ENCODE measurements around the gene GALNT2.

The GALNT2 gene

GRCh38 chr1:230050973-230051735 lies 15.9 kb upstream of the GALNT2 start:
- H3K4me3 ChIP-seq (ENCODE audit: low read depth, low read length), result no peak overlapping the region
- H3K79me2 ChIP-seq (ENCODE audit: control insufficient read depth, insufficient read depth, low read length, unreplicated experiment), result no peaks in the 10 kb centered on the region
- no peaks in the 10 kb centered on the region for H3K4me1 ChIP-seq (ENCODE audit: control insufficient read depth, insufficient read depth, low read length, unreplicated experiment)
- no peak overlapping the region for H2AFZ ChIP-seq (ENCODE audit: low read length, unreplicated experiment)
- H3K27ac ChIP-seq (ENCODE audit: low read depth, low read length), result no peak overlapping the region
- H3K36me3 ChIP-seq (ENCODE audit: insufficient read depth, low read length), result no peaks in the 10 kb centered on the region
- peaks cover 32% of the 10 kb centered on the region for H3K27me3 ChIP-seq (ENCODE audit: insufficient read depth, low read length)

- Histone ChIP-seq H3K79me2 (ENCODE audit: control insufficient read depth, insufficient read depth, low read length, unreplicated experiment) (no peaks in the 10 kb centered on the region), H3K27ac (ENCODE audit: low read depth, low read length) (no peak overlapping the region), H3K4me3 (ENCODE audit: low read depth, low read length) (no peak overlapping the region)
These were observed 15.0 kb upstream of the GALNT2 start for GRCh38 chr1:230052018-230052417.

GRCh38 chr1:230052665-230053064 lies 14.4 kb upstream of the GALNT2 start:
- no peak overlapping the region for H3K4me3 ChIP-seq (ENCODE audit: low read depth, low read length)
- H3K27ac ChIP-seq (ENCODE audit: low read depth, low read length), result no peak overlapping the region
- H3K36me3 ChIP-seq (ENCODE audit: insufficient read depth, low read length), result no peaks in the 10 kb centered on the region
- no peaks in the 10 kb centered on the region for H3K4me1 ChIP-seq (ENCODE audit: control insufficient read depth, insufficient read depth, low read length, unreplicated experiment)
- no peaks in the 10 kb centered on the region for H3K79me2 ChIP-seq (ENCODE audit: control insufficient read depth, insufficient read depth, low read length, unreplicated experiment)
- H3K27me3 ChIP-seq (ENCODE audit: insufficient read depth, low read length), result peaks cover 31% of the 10 kb centered on the region
- no peak overlapping the region for H2AFZ ChIP-seq (ENCODE audit: low read length, unreplicated experiment)

More at GRCh38 chr1:230052018-230052417, 15.0 kb upstream of the GALNT2 start:
- peaks cover 31% of the 10 kb centered on the region for H3K27me3 ChIP-seq (ENCODE audit: insufficient read depth, low read length)
- no peaks in the 10 kb centered on the region for H3K4me1 ChIP-seq (ENCODE audit: control insufficient read depth, insufficient read depth, low read length, unreplicated experiment)
- H3K36me3 ChIP-seq (ENCODE audit: insufficient read depth, low read length), result no peaks in the 10 kb centered on the region
- no peak overlapping the region for H2AFZ ChIP-seq (ENCODE audit: low read length, unreplicated experiment)

- Histone ChIP-seq H3K36me3 (ENCODE audit: insufficient read depth, low read length) (no peaks in the 10 kb centered on the region), H3K27ac (ENCODE audit: low read depth, low read length) (no peak overlapping the region), H2AFZ (ENCODE audit: low read length, unreplicated experiment) (no peak overlapping the region), H3K4me1 (ENCODE audit: control insufficient read depth, insufficient read depth, low read length, unreplicated experiment) (no peaks in the 10 kb centered on the region), H3K27me3 (ENCODE audit: insufficient read depth, low read length) (peaks cover 30% of the 10 kb centered on the region), H3K4me3 (ENCODE audit: low read depth, low read length) (no peak overlapping the region), H3K79me2 (ENCODE audit: control insufficient read depth, insufficient read depth, low read length, unreplicated experiment) (no peaks in the 10 kb centered on the region)
These were observed 12.8 kb upstream of the GALNT2 start for GRCh38 chr1:230054092-230054749.

GRCh38 chr1:230056098-230056497 lies 10.9 kb upstream of the GALNT2 start:
- Histone ChIP-seq H3K36me3 (ENCODE audit: insufficient read depth, low read length) (no peaks in the 10 kb centered on the region), H2AFZ (ENCODE audit: low read length, unreplicated experiment) (no peak overlapping the region), H3K79me2 (ENCODE audit: control insufficient read depth, insufficient read depth, low read length, unreplicated experiment) (no peaks in the 10 kb centered on the region)

GRCh38 chr1:230057100-230057499 lies 9.9 kb upstream of the GALNT2 start:
- Histone ChIP-seq H3K27ac (ENCODE audit: low read depth, low read length) (no peak overlapping the region), H3K4me3 (ENCODE audit: low read depth, low read length) (no peak overlapping the region), H3K27me3 (ENCODE audit: insufficient read depth, low read length) (peaks cover 40% of the 10 kb centered on the region), H3K4me1 (ENCODE audit: control insufficient read depth, insufficient read depth, low read length, unreplicated experiment) (no peaks in the 10 kb centered on the region), H2AFZ (ENCODE audit: low read length, unreplicated experiment) (no peak overlapping the region), H3K79me2 (ENCODE audit: control insufficient read depth, insufficient read depth, low read length, unreplicated experiment) (no peaks in the 10 kb centered on the region), H3K36me3 (ENCODE audit: insufficient read depth, low read length) (no peaks in the 10 kb centered on the region)

More at GRCh38 chr1:230056098-230056497, 10.9 kb upstream of the GALNT2 start:
- H3K4me3 ChIP-seq (ENCODE audit: low read depth, low read length), result no peak overlapping the region
- peaks cover 40% of the 10 kb centered on the region for H3K27me3 ChIP-seq (ENCODE audit: insufficient read depth, low read length)
- no peaks in the 10 kb centered on the region for H3K4me1 ChIP-seq (ENCODE audit: control insufficient read depth, insufficient read depth, low read length, unreplicated experiment)
- H3K27ac ChIP-seq (ENCODE audit: low read depth, low read length), result no peak overlapping the region

- H3K27me3 ChIP-seq (ENCODE audit: insufficient read depth, low read length), result peaks cover 36% of the 10 kb centered on the region
- H3K4me1 ChIP-seq (ENCODE audit: control insufficient read depth, insufficient read depth, low read length, unreplicated experiment), result no peaks in the 10 kb centered on the region
- no peak overlapping the region for H2AFZ ChIP-seq (ENCODE audit: low read length, unreplicated experiment)
- H3K79me2 ChIP-seq (ENCODE audit: control insufficient read depth, insufficient read depth, low read length, unreplicated experiment), result no peaks in the 10 kb centered on the region
- H3K27ac ChIP-seq (ENCODE audit: low read depth, low read length), result no peak overlapping the region
- H3K36me3 ChIP-seq (ENCODE audit: insufficient read depth, low read length), result no peaks in the 10 kb centered on the region
- no peak overlapping the region for H3K4me3 ChIP-seq (ENCODE audit: low read depth, low read length)
These were observed 9.1 kb upstream of the GALNT2 start for GRCh38 chr1:230057681-230058565.

GRCh38 chr1:230058626-230059025 lies 8.4 kb upstream of the GALNT2 start:
- no peaks in the 10 kb centered on the region for H3K79me2 ChIP-seq (ENCODE audit: control insufficient read depth, insufficient read depth, low read length, unreplicated experiment)
- H3K36me3 ChIP-seq (ENCODE audit: insufficient read depth, low read length), result no peaks in the 10 kb centered on the region
- H3K27ac ChIP-seq (ENCODE audit: low read depth, low read length), result no peak overlapping the region
- H2AFZ ChIP-seq (ENCODE audit: low read length, unreplicated experiment), result no peak overlapping the region
- peaks cover 36% of the 10 kb centered on the region for H3K27me3 ChIP-seq (ENCODE audit: insufficient read depth, low read length)
- no peaks in the 10 kb centered on the region for H3K4me1 ChIP-seq (ENCODE audit: control insufficient read depth, insufficient read depth, low read length, unreplicated experiment)
- H3K4me3 ChIP-seq (ENCODE audit: low read depth, low read length), result no peak overlapping the region

GRCh38 chr1:230061801-230062200 lies 5.2 kb upstream of the GALNT2 start:
- H3K27ac ChIP-seq (ENCODE audit: low read depth, low read length), result no peak overlapping the region
- no peak overlapping the region for H3K4me3 ChIP-seq (ENCODE audit: low read depth, low read length)
- peaks cover 23% of the 10 kb centered on the region; the same call in 1 of the 2 replicates for H3K27me3 ChIP-seq (ENCODE audit: insufficient read depth, low read length)
- no peaks in the 10 kb centered on the region for H3K36me3 ChIP-seq (ENCODE audit: insufficient read depth, low read length)
- H3K79me2 ChIP-seq (ENCODE audit: control insufficient read depth, insufficient read depth, low read length, unreplicated experiment), result no peaks in the 10 kb centered on the region
- no peak overlapping the region for H2AFZ ChIP-seq (ENCODE audit: low read length, unreplicated experiment)
- no peaks in the 10 kb centered on the region for H3K4me1 ChIP-seq (ENCODE audit: control insufficient read depth, insufficient read depth, low read length, unreplicated experiment)

- Histone ChIP-seq H3K27me3 (ENCODE audit: insufficient read depth, low read length) (peaks cover 19% of the 10 kb centered on the region; the same call in 1 of the 2 replicates), H3K27ac (ENCODE audit: low read depth, low read length) (no peak overlapping the region), H3K79me2 (ENCODE audit: control insufficient read depth, insufficient read depth, low read length, unreplicated experiment) (peaks cover 2% of the 10 kb centered on the region), H3K36me3 (ENCODE audit: insufficient read depth, low read length) (no peaks in the 10 kb centered on the region), H2AFZ (ENCODE audit: low read length, unreplicated experiment) (no peak overlapping the region), H3K4me3 (ENCODE audit: low read depth, low read length) (no peak overlapping the region), H3K4me1 (ENCODE audit: control insufficient read depth, insufficient read depth, low read length, unreplicated experiment) (no peaks in the 10 kb centered on the region)
These were observed 4.5 kb upstream of the GALNT2 start for GRCh38 chr1:230062521-230062920.
